ENCODE results near the gene PTGER2.

Gene PTGER2

DNA sequence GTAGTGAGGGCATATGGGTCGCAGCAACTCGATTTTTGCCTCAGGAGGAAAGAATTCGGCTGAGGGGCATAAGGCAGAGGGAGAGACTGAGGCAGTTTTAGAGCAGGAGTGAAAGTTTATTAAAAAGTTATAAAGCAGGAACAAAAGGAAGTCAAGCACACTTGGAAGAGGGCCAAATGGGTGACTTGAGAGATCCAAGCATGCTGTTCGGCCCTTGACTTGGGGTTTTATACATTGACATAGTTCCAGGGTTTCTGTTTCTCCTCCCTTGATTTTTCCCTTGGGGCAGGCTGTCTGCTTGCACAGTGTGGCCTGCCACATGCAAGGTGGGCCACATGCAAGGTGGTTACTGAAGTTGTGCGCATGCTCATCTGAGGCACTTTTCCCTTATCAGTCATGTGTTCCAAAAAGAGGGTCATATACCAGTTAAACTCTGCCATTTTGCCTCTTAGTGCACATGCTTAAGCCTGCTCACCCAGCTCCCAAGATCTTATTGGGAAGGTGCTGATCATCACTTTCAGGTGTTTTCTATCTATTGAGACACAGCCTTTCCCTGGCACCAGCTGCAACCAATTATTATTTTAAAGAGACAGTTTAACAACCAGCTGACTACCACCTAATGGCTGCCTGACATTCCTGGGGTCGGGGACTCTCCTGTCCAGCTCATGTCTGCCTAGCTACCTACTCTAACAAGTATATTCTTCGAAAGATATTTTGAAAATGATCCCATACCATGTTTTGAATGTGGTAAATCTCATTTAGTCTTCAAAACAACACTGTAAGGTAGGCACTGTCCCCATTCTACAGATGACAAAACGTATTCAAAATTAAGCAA lies 19.9 kb downstream of the PTGER2 start:
- H3K36me3 Mint-ChIP-seq = peaks cover 63% of the 10 kb centered on the region
- CTCF ChIA-PET = no interaction called here
- no peak overlapping the region for H3K4me3 Mint-ChIP-seq
- H3K27ac Mint-ChIP-seq = peak overlapping the region; percentile 34
- H3K27me3 Mint-ChIP-seq = peaks cover 11% of the 10 kb centered on the region
- no peak for DNase-seq
- H3K9me3 Mint-ChIP-seq = peaks cover 1% of the 10 kb centered on the region
- H3K4me1 Mint-ChIP-seq = peaks cover 37% of the 10 kb centered on the region

- DNase-seq = no peak
- Mint-ChIP-seq H3K4me3 (no peak overlapping the region), H3K27me3 (peaks cover 14% of the 10 kb centered on the region), H3K9me3 (peaks cover 1% of the 10 kb centered on the region), H3K4me1 (peaks cover 32% of the 10 kb centered on the region), H3K36me3 (peaks cover 53% of the 10 kb centered on the region), H3K27ac (no peak overlapping the region)
- CTCF ChIA-PET = interaction anchor here (1.0 kb wide), 1 partner anchor 22 kb away, joined by 5 read pairs; the partner anchor contains the start of gene PTGER2
Observed at GRCh38 chr14:52336241-52336640, 22.1 kb downstream of the PTGER2 start.

GRCh38 chr14:52338051-52338681 lies 24.1 kb downstream of the PTGER2 start:
- H3K9me3 Mint-ChIP-seq = peaks cover 1% of the 10 kb centered on the region
- CTCF ChIA-PET = interaction anchor here (1.2 kb wide), 1 partner anchor 13 kb away, joined by 4 read pairs; no protein-coding TSS in a partner anchor
- DNase-seq = no peak
- peaks cover 33% of the 10 kb centered on the region for H3K4me1 Mint-ChIP-seq
- H3K27ac Mint-ChIP-seq = peak overlapping the region; percentile 24
- no peak overlapping the region for H3K4me3 Mint-ChIP-seq
- H3K36me3 Mint-ChIP-seq = peaks cover 34% of the 10 kb centered on the region
- peaks cover 14% of the 10 kb centered on the region for H3K27me3 Mint-ChIP-seq

DNA sequence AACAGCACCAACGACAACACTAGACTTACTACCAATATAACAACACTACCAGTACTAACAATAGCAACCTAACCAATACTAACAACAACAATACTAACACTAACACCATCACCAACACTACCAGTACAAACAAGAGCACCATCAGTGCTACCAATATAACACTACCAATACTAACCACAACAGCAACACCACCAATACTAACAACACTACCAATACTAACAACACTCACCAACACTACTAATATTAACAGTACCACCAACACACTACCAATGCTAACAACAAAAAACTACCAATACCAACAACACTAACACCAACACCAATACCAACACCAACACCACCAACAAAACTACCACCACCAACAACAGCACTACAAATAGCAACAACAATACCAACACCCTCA lies 25.1 kb downstream of the PTGER2 start:
- peaks cover 17% of the 10 kb centered on the region for H3K27me3 Mint-ChIP-seq
- no peak for DNase-seq
- peaks cover 27% of the 10 kb centered on the region for H3K36me3 Mint-ChIP-seq
- peaks cover 4% of the 10 kb centered on the region for H3K9me3 Mint-ChIP-seq
- H3K27ac Mint-ChIP-seq = no peak overlapping the region
- H3K4me3 Mint-ChIP-seq = no peak overlapping the region
- CTCF ChIA-PET = no interaction called here
- H3K4me1 Mint-ChIP-seq = peaks cover 30% of the 10 kb centered on the region

- DNase-seq = no peak
- H3K27ac Mint-ChIP-seq = no peak overlapping the region
- CTCF ChIA-PET = interaction anchor here (1.3 kb wide), 1 partner anchor 16 kb away, joined by 4 read pairs; no protein-coding TSS in a partner anchor
- no peak overlapping the region for H3K4me3 Mint-ChIP-seq
- peaks cover 23% of the 10 kb centered on the region for H3K36me3 Mint-ChIP-seq
- peaks cover 12% of the 10 kb centered on the region for H3K27me3 Mint-ChIP-seq
- H3K9me3 Mint-ChIP-seq = peaks cover 12% of the 10 kb centered on the region
- peaks cover 23% of the 10 kb centered on the region for H3K4me1 Mint-ChIP-seq
Observed at GRCh38 chr14:52342849-52343596, 28.9 kb downstream of the PTGER2 start.

DNA sequence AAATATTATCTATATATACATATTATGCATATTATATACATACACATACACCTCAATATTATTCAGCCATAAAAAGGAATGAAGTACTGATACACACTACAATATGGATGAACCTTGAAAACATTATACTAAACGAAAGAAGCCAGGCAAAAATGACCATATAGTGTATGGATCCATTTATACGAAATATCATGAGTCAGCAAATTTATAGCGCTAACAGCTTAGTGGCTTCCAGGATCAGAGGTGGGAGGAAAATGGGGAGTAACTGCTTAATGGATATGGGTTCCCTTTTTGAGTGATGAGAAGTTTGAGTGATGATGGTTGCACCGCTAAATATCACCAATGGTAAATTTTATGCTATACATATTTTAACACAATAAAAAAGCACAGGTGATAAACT lies 32.7 kb downstream of the PTGER2 start:
- Mint-ChIP-seq H3K9me3 (peaks cover 26% of the 10 kb centered on the region), H3K27me3 (peaks cover 12% of the 10 kb centered on the region), H3K27ac (no peak overlapping the region), H3K4me3 (no peak overlapping the region), H3K4me1 (peaks cover 45% of the 10 kb centered on the region), H3K36me3 (peaks cover 40% of the 10 kb centered on the region)
- DNase-seq = no peak
- CTCF ChIA-PET = no interaction called here

DNA sequence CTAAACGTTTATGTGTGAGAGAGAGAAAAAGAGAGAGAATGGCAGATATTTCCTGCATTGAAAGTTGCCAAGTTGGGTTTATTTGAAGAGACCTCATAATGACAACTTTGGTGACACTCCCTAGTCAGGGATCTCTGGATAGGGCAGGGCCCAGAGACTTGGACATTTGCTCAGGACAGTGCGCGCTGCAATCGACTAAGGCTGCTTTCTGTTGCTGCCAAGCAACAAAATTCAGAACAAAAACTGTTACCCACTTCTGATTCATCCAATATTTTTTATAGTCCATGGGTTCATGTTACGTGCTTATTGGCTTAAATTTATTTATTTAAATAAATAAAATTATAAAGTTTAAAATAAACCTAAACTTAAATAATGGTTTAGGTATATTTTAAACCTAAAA lies 34.2 kb downstream of the PTGER2 start:
- no peak for DNase-seq
- peaks cover 52% of the 10 kb centered on the region for H3K4me1 Mint-ChIP-seq
- H3K4me3 Mint-ChIP-seq = no peak overlapping the region
- H3K9me3 Mint-ChIP-seq = peaks cover 26% of the 10 kb centered on the region
- peaks cover 12% of the 10 kb centered on the region for H3K27me3 Mint-ChIP-seq
- CTCF ChIA-PET = no interaction called here
- H3K27ac Mint-ChIP-seq = no peak overlapping the region
- peaks cover 42% of the 10 kb centered on the region for H3K36me3 Mint-ChIP-seq

DNA sequence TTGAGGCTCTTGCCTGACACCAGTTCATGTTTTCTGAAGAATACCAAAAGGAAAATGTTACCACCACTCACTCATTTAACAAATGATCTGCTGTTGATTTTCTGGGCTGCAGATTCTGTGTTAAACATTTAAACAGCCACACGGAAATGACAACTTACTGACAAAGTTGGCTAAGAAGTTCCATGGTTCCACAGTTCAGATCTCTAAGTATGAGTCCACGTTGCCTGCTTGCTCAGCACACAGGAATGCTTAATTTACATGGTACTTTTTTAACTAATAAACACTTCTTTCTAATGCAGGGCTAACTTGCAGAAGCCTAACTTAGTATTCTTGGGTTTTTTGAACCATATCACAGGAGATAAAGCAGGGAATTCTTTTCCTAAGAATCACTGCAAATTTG lies 34.7 kb downstream of the PTGER2 start:
- Mint-ChIP-seq H3K27me3 (peaks cover 12% of the 10 kb centered on the region), H3K9me3 (peaks cover 23% of the 10 kb centered on the region), H3K4me3 (no peak overlapping the region), H3K4me1 (peaks cover 55% of the 10 kb centered on the region), H3K36me3 (peaks cover 41% of the 10 kb centered on the region), H3K27ac (no peak overlapping the region)
- DNase-seq = no peak
- CTCF ChIA-PET = no interaction called here

DNA sequence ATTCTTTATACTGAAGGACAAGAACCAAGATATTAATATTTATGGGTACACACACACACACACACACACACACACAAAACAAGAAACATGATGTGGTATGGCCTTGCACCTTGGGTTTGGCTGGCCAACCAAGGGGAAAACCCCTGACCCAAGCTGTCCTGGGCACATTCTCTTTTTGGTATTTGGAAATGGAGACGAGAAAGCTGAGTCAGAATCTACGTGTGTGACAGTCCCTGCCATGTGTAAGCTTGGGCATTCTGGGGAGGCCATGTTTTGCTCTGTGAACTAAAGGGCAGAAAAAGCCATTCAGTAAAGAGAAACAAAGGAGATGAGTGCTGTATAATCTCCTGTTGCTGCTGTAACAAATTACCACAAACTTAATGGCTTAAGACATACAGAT lies 35.6 kb downstream of the PTGER2 start:
- CTCF ChIA-PET = interaction anchor here (0.7 to 1.9 kb wide), 3 partner anchors 23 to 56 kb away, joined by 3 to 5 read pairs (median 3); no protein-coding TSS in a partner anchor
- Mint-ChIP-seq H3K27me3 (peaks cover 5% of the 10 kb centered on the region), H3K9me3 (peaks cover 21% of the 10 kb centered on the region), H3K4me1 (peaks cover 64% of the 10 kb centered on the region), H3K36me3 (peaks cover 46% of the 10 kb centered on the region), H3K27ac (peak overlapping the region; percentile 99), H3K4me3 (no peak overlapping the region)
- DNase-seq = no peak

GRCh38 chr14:52350445-52350844 lies 36.3 kb downstream of the PTGER2 start:
- Mint-ChIP-seq H3K27me3 (peaks cover 5% of the 10 kb centered on the region), H3K9me3 (peaks cover 19% of the 10 kb centered on the region), H3K4me3 (peak overlapping the region; percentile 79), H3K27ac (peak overlapping the region; percentile 99), H3K36me3 (peaks cover 48% of the 10 kb centered on the region), H3K4me1 (peaks cover 71% of the 10 kb centered on the region)
- no peak for DNase-seq
- CTCF ChIA-PET = interaction anchor here (0.7 to 2.3 kb wide), 7 partner anchors 13 to 69 kb away, joined by 3 to 8 read pairs (median 4); no protein-coding TSS in a partner anchor

DNA sequence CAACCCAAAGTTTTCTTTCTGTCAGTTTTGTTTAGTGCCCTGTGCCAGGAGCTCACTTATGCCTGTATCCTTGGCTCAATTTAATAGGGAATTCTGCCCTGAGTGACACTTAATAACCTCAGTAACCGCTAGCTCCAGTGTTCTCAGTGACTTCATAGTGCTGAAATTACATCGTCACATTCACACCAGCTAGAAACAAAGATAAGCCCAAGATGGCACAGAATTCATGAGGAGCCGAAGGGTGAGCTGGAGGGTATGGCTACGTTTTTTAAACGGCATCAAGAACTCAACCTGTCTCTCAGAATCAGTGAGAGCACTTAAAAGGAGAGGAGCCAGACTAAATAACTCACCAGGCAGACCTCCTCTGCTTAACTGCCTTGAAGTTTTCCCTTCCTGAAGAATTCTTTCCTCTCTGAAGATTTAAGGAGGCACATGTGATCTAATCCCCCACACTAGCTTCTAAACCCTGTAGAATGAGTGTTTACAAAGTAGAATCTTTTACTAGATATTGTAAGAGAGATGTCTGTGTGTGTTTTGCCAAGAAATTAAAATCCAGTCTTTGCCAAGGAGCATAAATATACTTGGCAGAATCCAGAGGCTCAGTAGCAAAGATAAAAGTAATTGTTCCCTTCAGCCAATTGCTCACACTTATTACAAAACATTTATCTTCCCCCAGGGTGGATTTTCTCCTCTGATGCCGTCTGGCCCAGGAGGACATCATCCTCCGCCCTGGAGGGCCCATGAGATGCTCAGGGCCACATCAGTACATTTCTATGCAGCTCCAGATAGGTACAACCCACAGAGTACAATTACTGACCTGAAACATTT lies 37.3 kb downstream of the PTGER2 start:
- CTCF ChIA-PET = interaction anchor here (0.6 to 2.3 kb wide), 10 partner anchors 14 to 68 kb away, joined by 3 to 8 read pairs (median 4); no protein-coding TSS in a partner anchor
- Mint-ChIP-seq H3K9me3 (peaks cover 25% of the 10 kb centered on the region), H3K27ac (peak overlapping the region; percentile 99), H3K4me3 (peak overlapping the region; percentile 79), H3K4me1 (peaks cover 78% of the 10 kb centered on the region), H3K36me3 (peaks cover 53% of the 10 kb centered on the region), H3K27me3 (peaks cover 9% of the 10 kb centered on the region)
- DNase-seq = peak; percentile 50

DNA sequence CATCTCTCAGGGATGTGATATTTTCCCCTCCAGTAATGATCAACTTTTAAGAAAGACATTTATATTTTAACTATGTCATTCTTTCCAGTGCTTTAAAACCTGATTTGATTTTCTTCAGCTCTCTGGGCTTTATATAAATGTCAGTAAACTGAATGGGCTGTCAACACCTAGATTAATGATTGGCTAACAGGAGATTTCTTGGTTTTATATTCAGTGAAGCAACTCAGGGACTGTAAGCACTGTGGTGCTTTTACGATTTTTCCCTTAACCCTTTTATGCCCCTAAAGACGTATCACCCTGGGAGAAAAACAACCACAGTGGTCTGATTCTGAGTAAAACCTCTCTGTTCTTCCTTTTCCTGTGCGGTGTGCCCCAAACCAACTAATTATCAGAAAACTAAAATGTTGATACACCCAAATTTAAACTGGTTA lies 38.0 kb downstream of the PTGER2 start:
- CTCF ChIA-PET = interaction anchor here (0.6 to 2.3 kb wide), 7 partner anchors 25 to 58 kb away, joined by 3 to 8 read pairs (median 3); no protein-coding TSS in a partner anchor
- DNase-seq = peak; percentile 77
- Mint-ChIP-seq H3K27ac (peak overlapping the region; percentile 99), H3K27me3 (peaks cover 9% of the 10 kb centered on the region), H3K9me3 (peaks cover 24% of the 10 kb centered on the region), H3K36me3 (peaks cover 55% of the 10 kb centered on the region), H3K4me3 (peak overlapping the region; percentile 79), H3K4me1 (peaks cover 81% of the 10 kb centered on the region)

DNA sequence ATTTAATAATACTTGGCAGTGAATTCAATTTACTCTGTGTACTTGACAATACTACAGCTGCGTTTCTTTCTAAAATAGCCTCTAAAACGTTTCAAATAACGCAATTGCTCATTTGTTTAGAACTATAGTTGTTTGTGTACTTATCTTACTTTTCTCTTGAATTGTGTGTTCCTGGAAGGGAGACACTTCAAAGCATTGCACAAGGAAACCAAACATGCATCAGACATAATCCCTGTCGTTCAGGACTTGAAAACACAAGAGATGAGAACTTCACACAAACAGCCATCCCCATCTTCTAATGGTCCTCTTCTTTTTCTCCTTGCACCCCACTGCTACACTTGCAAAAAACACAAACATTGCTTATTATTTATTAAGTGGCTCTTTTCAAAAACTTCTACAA lies 38.5 kb downstream of the PTGER2 start:
- H3K9me3 Mint-ChIP-seq = peaks cover 24% of the 10 kb centered on the region
- peak; percentile 33 for DNase-seq
- peak overlapping the region; percentile 79 for H3K4me3 Mint-ChIP-seq
- peak overlapping the region; percentile 99 for H3K27ac Mint-ChIP-seq
- peaks cover 54% of the 10 kb centered on the region for H3K36me3 Mint-ChIP-seq
- CTCF ChIA-PET = interaction anchor here (1.5 to 2.3 kb wide), 3 partner anchors 49 to 58 kb away, joined by 3 to 8 read pairs (median 5); no protein-coding TSS in a partner anchor
- H3K27me3 Mint-ChIP-seq = peaks cover 9% of the 10 kb centered on the region
- H3K4me1 Mint-ChIP-seq = peaks cover 80% of the 10 kb centered on the region

All from activated naive CD4-positive, alpha-beta T cell treated with anti-CD3 and anti-CD28 coated beads, Interleukin-2, amount 10 ng/mL, durations not matched to agents 7 days and 5 days (primary cell).